ENCODE measurements around the gene RNF213. TPM values are rescaled to one million over a fixed set of nuclear protein-coding genes. Genes with fewer than 3 reads are reported as not detected.

RNF213 gene
- polyA plus RNA-seq, 1 of the 3 experiments (the other 2 are of a cell fraction), result 57.5 TPM

GRCh38 chr17:80389011-80389995, 128.7 kb downstream of the RNF213 start:
- no peaks in the 10 kb centered on the region for H3K9me3 ChIP-seq
- H3K4me2 ChIP-seq, result no peak overlapping the region
- no peaks in the 10 kb centered on the region for H3K79me2 ChIP-seq (ENCODE audit: insufficient read depth)
- ChIA-PET POLR2A (no interaction called here), CTCF (interaction anchor here (1.0 to 1.4 kb wide), 3 partner anchors 203 to 288 kb away, joined by 3 to 5 read pairs (median 3); partner anchors contain the start of gene GAA)
- DNase-seq, result peak; percentile 81
- peaks cover 0 to 24% of the 10 kb centered on the region in 2 experiments; a peak in 2 of 4 replicates for H3K4me1 ChIP-seq (ENCODE audit: control insufficient read depth in 1 of 2, insufficient read depth in 2 of 2, low read depth in 1 of 2, low read length in 1 of 2)
- peak overlapping the region in 1 of 2 experiments; percentile 93; a peak in 2 of 4 replicates for H3K27ac ChIP-seq (ENCODE audit: low read depth in 2 of 2, low read length in 1 of 2)
- no peaks in the 10 kb centered on the region for H3K9me2 ChIP-seq
- H3K27me3 ChIP-seq (ENCODE audit: insufficient read depth), result no peaks in the 10 kb centered on the region
- no peaks in the 10 kb centered on the region for H4K20me1 ChIP-seq (ENCODE audit: insufficient read depth)
- peaks cover 66 to 72% of the 10 kb centered on the region in 2 experiments for H3K36me3 ChIP-seq (replicated peaks in 1 of 2; ENCODE audit: control insufficient read depth in 1 of 2, insufficient read depth in 2 of 2, low read length in 1 of 2)
- no peak overlapping the region for H3K4me3 ChIP-seq (ENCODE audit: low read depth in 2 of 2, low read length in 1 of 2)
- peaks cover 3% of the 10 kb centered on the region for H3F3A ChIP-seq (replicated peaks; ENCODE audit: insufficient read depth)
- H2AFZ ChIP-seq (ENCODE audit: low read depth), result no peak overlapping the region
- TF ChIP-seq EP300 (IDR thresholded peaks at IDR 0.05; ENCODE audit: borderline replicate concordance in 1 of 2, low read depth in 1 of 2, low read length in 1 of 2) (peak in 1 of 2 experiments; percentile 64; a peak in 1 of 4 replicates), POLR2AphosphoS5 (IDR thresholded peaks at IDR 0.05; ENCODE audit: low read depth, low read length) (0 out of 2 replicates have a peak, but pooled peaks have one; percentile 6), CHD2 (IDR thresholded peaks at IDR 0.05; ENCODE audit: low read length, partially characterized antibody) (peak; percentile 66), MXI1 (IDR thresholded peaks at IDR 0.05; ENCODE audit: low read depth, low read length) (peak; percentile 49; the same call in 1 of the 2 replicates), FOSL2 (IDR thresholded peaks at IDR 0.05; ENCODE audit: borderline replicate concordance, low read depth) (no peak), GATA2 (CRISPR knock-in tag; IDR thresholded peaks at IDR 0.05) (peak; percentile 18; the same call in 1 of the 2 replicates), NFIC (IDR thresholded peaks at IDR 0.05; ENCODE audit: borderline replicate concordance) (no peak), ELF1 (IDR thresholded peaks at IDR 0.05) (no peak), RCOR1 (IDR thresholded peaks at IDR 0.05; ENCODE audit: low read length) (peak; percentile 97)
- no peak overlapping the region for H3K9ac ChIP-seq
- 89% methylated on average over 22 of the region's 22 CpGs for WGBS (ENCODE audit: low lambda C conversion rate)

GRCh38 chr17:80393241-80393890, 132.7 kb downstream of the RNF213 start:
- no peak for TF ChIP-seq TAF1 (IDR thresholded peaks at IDR 0.05; ENCODE audit: borderline replicate concordance, low read depth, low read length)
- no peaks in the 10 kb centered on the region for H3K9me3 ChIP-seq
- DNase-seq, result no peak
- H3K4me2 ChIP-seq, result no peak overlapping the region
- H3K9ac ChIP-seq, result no peak overlapping the region
- H3K4me1 ChIP-seq (ENCODE audit: control insufficient read depth in 1 of 2, insufficient read depth in 2 of 2, low read depth in 1 of 2, low read length in 1 of 2), result peaks cover 0 to 24% of the 10 kb centered on the region in 2 experiments; a peak in 2 of 4 replicates
- CTCF ChIA-PET, result no interaction called here
- POLR2A ChIA-PET, result no interaction called here
- H3K27ac ChIP-seq (ENCODE audit: low read depth in 2 of 2, low read length in 1 of 2), result no peak overlapping the region
- 88% methylated on average over 15 of the region's 15 CpGs for WGBS (ENCODE audit: low lambda C conversion rate)
- peaks cover 2% of the 10 kb centered on the region for H3F3A ChIP-seq (replicated peaks; ENCODE audit: insufficient read depth)
- no peak overlapping the region for H2AFZ ChIP-seq (ENCODE audit: low read depth)
- H3K36me3 ChIP-seq (replicated peaks in 1 of 2; ENCODE audit: control insufficient read depth in 1 of 2, insufficient read depth in 2 of 2, low read length in 1 of 2), result peaks cover 50 to 51% of the 10 kb centered on the region in 2 experiments
- no peaks in the 10 kb centered on the region for H3K27me3 ChIP-seq (ENCODE audit: insufficient read depth)
- H3K9me2 ChIP-seq, result no peaks in the 10 kb centered on the region
- H4K20me1 ChIP-seq (ENCODE audit: insufficient read depth), result no peaks in the 10 kb centered on the region; the same call in 1 of the 2 replicates
- H3K79me2 ChIP-seq (ENCODE audit: insufficient read depth), result no peaks in the 10 kb centered on the region
- H3K4me3 ChIP-seq (ENCODE audit: low read depth in 2 of 2, low read length in 1 of 2), result no peak overlapping the region

Measured in SK-N-SH (cell line).